8988T (cell line): Measurements from ENCODE around the gene GYG2.

Source experiments
- DNase-seq: peaks from one replicate; pipeline ENCODE4 v3.0.0; 2011

GYG2 gene

GRCh38 chrX:2819345-2820135, 9.2 kb upstream of the GYG2 start:
- DNase-seq = peak; percentile 52

DNA sequence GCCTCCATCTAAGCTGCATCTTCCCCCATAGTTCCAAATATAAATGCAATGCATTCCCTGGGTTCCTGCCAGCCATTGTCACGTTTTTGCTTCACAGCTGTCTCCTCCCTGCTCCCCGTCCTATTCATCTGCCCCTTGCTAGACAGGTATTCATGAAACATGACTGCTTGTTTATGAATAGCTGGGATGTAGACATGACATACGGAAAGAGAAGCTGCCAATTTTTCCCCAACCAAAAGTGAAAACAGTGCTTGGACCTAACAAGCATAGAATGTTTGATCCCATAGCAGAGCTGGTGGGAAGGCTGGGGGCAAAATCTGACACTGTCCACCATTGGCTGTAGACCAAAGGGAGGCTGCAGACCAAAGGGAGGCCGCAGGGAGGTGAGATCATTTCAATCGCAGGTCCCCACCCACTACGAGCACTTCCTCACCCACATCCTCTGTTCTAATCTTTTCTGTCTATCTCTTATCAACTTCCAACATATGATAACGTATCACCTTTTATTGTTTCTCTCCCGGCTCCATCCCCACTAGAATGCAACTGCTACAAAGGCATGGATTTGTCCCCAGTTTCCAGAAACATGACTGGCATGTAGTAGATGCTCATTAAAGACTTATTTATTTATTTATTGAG, 8.5 kb upstream of the GYG2 start:
- DNase-seq = no peak

DNA sequence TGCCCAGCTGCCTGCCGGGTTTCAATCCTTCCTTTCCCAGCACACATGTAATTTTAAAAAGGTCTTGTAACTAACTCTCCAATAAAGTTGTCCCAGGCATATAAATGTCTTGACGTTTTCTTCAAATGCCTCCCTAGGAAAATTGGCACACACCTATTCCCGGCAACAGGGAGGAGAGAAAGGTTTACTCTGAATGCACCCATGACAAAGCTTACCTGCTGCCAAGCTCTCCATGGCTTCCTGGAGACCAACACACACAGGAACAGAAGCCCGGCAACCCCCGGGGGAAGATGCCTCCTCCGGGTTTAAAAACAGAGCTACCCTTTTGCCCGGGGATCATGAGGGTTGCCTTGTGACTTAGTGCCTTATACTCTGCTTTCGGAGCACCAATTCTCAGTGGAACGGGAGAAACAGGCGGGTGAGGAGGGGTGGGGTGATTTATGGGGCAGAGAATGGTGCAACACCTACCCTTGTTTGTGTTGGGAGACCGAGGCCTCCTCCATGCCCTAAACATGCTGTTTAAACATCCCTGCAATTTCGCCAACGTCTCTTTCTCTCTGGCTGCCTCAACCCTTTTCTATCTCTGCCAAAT, 4.8 kb upstream of the GYG2 start:
- no peak for DNase-seq

- no peak for DNase-seq
Observed at GRCh38 chrX:2824886-2825285, 3.8 kb upstream of the GYG2 start.

GRCh38 chrX:2828959-2829411, 255 bp downstream of the GYG2 start:
- DNase-seq = no peak

DNA sequence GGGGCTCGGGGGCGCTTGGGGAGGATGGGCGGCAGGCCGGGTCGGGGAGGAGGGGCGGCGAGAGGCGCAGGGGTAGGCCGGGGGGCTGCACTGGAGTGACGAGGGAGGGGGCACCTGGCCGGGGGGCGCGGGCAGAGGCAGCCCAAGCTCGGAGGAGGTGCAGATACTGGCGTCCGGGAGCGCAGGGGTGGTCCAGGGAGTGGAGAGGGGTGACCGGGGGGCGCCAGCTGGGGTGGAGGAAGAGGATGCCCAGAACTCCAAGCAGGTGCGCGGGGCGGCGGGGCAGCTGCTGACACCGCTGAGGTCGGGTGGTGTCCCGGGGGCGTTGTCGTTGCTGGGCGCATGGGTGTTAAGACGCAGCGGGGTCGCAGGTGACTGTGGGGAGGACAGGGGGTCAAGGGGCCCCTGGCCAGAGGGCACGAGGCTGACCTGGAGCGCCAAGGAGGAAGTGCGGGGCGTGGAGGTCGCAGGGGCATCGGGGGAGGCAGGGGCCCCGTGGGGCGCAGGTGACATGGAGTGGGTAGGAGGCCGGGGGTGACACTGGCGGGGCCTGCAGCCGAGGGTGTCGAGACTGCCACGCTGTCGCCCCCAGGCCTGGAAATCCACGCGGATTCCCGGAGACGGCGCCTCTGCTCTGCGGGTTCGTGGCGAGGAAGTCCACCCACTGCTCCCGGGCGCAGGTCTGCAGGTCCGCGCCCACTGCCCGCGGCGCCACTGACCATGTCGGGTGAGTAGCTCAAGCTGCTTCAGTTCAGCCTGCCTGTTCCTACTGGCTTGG, 928 bp downstream of the GYG2 start:
- no peak for DNase-seq

DNA sequence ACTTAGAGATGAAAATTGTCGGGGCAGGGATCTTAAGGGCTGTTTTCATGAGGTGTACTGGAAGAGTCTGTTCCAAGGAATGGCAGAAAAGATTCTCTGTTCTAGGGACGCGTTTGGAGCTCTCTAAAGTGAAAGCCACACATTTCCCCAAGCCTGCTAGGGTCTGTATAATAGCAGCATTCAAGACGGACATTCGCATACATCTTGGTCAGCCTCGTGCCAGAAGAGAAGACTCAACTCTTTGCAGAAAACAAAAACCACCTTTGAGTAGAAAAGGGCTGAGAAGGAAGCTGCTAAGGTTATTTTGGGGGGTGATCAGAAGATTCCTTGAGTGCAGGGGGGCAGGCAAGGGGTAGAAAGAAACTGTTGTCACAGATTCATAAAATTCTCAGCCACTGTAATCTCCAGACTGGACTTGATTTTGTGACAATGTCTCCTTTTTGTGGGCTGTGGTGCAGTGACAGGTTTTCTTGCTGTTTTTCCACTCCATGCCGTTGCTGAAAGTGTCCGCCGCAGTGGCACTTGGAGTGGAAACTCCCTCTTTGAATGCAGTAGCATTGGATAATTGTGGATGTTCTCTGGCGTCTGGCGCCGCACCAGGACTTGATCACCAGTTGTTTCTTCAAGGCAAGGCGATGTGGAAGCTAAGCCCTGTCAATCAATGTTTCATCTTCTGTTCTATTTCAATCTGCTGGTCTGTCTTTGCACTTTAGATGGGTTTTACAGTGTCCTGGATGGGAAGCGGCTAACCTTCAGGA, 2.9 kb downstream of the GYG2 start:
- DNase-seq = no peak

DNA sequence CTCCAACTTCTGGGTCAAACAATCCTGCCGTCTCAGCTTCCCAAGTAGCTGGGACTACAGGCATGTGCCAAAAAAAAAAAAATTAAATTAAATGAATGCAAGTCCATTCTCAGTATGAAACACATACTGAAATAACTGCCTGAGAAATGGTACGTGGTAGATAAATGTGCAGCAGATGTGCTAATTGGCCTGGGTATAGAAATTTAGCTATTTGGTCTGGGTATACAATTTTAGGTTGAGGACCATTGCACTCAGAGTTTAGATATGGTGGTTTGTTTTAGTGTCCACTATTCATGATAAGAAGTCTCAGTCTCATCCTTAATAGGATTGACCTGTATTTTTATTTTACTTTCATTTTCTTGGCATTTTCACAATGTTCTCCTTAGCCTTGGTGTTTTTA, 9.2 kb downstream of the GYG2 start:
- DNase-seq = no peak

DNA sequence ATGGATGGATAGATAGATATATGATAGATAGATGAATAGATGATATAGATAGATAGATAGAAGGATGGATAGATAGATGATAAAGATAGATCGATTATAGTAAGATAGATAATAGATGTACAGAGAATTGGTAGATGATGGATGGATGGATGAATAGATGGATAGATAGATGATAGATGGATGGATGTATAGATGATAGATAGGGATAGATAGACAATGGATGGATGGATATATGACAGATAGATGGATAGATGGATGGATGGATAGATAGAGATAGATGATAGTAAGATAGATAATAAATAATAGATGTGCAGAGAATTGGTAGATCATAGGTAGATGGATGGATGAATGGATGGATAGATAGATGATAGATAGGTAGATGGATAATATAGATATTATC, 12.2 kb downstream of the GYG2 start:
- DNase-seq = no peak

- no peak for DNase-seq
Observed at GRCh38 chrX:2841537-2841936, 12.8 kb downstream of the GYG2 start.

- no peak for DNase-seq
Observed at GRCh38 chrX:2846992-2847391, 18.3 kb downstream of the GYG2 start.

DNA sequence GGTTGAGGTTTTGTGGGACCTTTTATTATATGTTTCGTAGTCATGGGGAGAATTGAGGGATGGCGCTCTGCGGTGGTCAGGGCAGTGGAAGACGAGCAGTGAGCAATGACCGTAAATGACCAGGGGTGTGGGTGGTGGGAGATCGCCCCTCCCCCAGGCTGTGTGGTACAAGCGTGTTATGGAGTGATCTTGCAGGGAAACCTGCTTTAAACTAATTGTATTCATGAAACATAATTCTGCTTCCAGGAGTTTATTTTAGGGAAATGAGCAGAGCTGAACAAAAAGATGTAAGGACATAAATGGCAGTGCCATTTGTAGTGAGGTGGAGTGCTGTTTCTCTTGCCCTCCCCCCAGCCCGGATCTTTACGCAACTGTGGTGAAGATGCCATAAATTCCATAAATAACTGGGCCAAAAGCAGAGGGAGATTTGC, 20.2 kb downstream of the GYG2 start:
- no peak for DNase-seq

- no peak for DNase-seq
Observed at GRCh38 chrX:2854918-2855317, 26.2 kb downstream of the GYG2 start.

GRCh38 chrX:2855761-2856160, 27.0 kb downstream of the GYG2 start:
- DNase-seq = no peak

GRCh38 chrX:2857566-2857965, 28.8 kb downstream of the GYG2 start:
- DNase-seq = no peak

DNA sequence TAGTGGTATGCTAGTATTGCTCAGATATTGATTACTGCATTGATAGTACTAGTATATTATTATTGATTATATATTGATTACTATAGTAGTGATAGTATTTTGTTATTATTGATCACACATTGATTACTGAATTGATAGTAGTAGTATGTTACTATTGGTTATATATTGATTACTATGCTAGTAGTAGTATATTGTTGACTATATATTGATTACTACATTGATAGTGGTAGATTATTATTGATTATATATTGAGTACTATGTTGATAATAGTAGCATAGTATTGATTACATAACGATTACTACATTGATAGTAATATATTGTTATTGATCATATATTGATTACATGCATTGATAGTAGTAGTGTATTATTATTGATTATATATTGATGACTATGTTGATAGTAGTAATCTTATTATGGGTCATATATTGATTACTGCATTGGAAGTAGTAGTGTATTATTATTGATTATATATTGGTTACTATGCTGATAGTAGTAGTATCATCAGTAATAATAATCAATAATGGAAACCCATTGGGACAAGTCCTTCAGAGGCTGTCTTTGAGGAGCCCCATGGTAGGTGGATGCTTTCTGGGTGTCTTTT, 30.6 kb downstream of the GYG2 start:
- DNase-seq = no peak

- DNase-seq = no peak
Observed at GRCh38 chrX:2862404-2862803, 33.7 kb downstream of the GYG2 start.

DNA sequence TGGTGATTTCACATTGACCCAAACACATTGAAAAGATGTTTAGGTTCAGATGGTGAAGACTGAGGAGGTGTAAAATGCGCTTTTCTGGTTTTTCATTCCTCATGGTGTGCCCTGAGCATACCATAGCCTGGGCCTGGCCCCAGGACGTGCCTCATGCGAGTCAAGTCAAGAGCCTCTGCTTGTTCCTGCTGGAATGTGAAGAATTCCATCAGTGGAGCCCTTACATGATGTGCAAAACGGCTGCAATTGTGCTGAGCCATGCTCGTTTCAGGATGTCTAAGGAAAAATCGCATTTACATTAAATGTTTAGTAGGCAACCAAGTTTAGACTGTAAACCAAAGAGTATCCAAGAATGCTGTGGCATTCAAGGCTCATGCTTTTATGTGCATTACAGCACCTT, 34.9 kb downstream of the GYG2 start:
- DNase-seq = no peak

GRCh38 chrX:2867206-2867605, 38.5 kb downstream of the GYG2 start:
- DNase-seq = no peak

- no peak for DNase-seq
Observed at GRCh38 chrX:2870650-2871049, 41.9 kb downstream of the GYG2 start.

GRCh38 chrX:2871831-2872230, 43.1 kb downstream of the GYG2 start:
- no peak for DNase-seq

GRCh38 chrX:2872671-2873277, 44.0 kb downstream of the GYG2 start:
- no peak for DNase-seq
